Measurements from ENCODE around the gene ATP6V0A4.

GRCh38 chr7:138797715-138798320 lies at the start of gene ATP6V0A4, which contains the start of gene TMEM213:
- no peak for TF ChIP-seq EZH2 (IDR thresholded peaks at IDR 0.05; ENCODE audit: insufficient read depth, poor library complexity, severe bottlenecking)
- no peak for TF ChIP-seq EZH2phosphoT487 (IDR thresholded peaks at IDR 0.05; ENCODE audit: insufficient read depth, low read depth)

Data from GM23248 (cell line).